Measurements from ENCODE around the gene CCDC197.

GRCh38 chr14:94038921-94039629, 42.0 kb downstream of the CCDC197 start:
- TF ChIP-seq, protein P1, sequence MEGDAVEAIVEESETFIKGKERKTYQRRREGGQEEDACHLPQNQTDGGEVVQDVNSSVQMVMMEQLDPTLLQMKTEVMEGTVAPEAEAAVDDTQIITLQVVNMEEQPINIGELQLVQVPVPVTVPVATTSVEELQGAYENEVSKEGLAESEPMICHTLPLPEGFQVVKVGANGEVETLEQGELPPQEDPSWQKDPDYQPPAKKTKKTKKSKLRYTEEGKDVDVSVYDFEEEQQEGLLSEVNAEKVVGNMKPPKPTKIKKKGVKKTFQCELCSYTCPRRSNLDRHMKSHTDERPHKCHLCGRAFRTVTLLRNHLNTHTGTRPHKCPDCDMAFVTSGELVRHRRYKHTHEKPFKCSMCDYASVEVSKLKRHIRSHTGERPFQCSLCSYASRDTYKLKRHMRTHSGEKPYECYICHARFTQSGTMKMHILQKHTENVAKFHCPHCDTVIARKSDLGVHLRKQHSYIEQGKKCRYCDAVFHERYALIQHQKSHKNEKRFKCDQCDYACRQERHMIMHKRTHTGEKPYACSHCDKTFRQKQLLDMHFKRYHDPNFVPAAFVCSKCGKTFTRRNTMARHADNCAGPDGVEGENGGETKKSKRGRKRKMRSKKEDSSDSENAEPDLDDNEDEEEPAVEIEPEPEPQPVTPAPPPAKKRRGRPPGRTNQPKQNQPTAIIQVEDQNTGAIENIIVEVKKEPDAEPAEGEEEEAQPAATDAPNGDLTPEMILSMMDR (IDR thresholded peaks at IDR 0.05) = no peak
- no peak for TF ChIP-seq POLR2A (IDR thresholded peaks at IDR 0.05)

Data from testis (tissue), 2 donors.